ENCODE measurements around the gene KLK11.

KLK11 gene

GRCh38 chr19:51026554-51026831 is at the start of gene KLK11:
Gene KLK11 (minus strand): TSS chr19:51026616. CDS start chr19:51025631, 985 bp downstream.
- H3K4me3 Mint-ChIP-seq, result no peak within 1 kb of the TSS
- no peak within 1 kb of the TSS for H3K27ac Mint-ChIP-seq
- H3K4me1 Mint-ChIP-seq (ENCODE audit: low read depth), result no peaks in the 10 kb centered on the region
- H3K36me3 Mint-ChIP-seq (ENCODE audit: low read depth), result no peaks in the 10 kb centered on the region
- H3K9me3 Mint-ChIP-seq, result no peaks in the 10 kb centered on the region
- peaks cover 10% of the 10 kb centered on the region for H3K27me3 Mint-ChIP-seq (ENCODE audit: low read depth)

GRCh38 chr19:51075998-51076397 is 49.6 kb upstream of the KLK11 start:
- no peak overlapping the region for H3K27ac Mint-ChIP-seq
- H3K4me1 Mint-ChIP-seq (ENCODE audit: low read depth), result no peaks in the 10 kb centered on the region
- peaks cover 17% of the 10 kb centered on the region for H3K27me3 Mint-ChIP-seq (ENCODE audit: low read depth)
- H3K36me3 Mint-ChIP-seq (ENCODE audit: low read depth), result no peaks in the 10 kb centered on the region
- H3K4me3 Mint-ChIP-seq, result no peak overlapping the region
- H3K9me3 Mint-ChIP-seq, result no peaks in the 10 kb centered on the region

- no peaks in the 10 kb centered on the region for H3K4me1 Mint-ChIP-seq (ENCODE audit: low read depth)
- H3K4me3 Mint-ChIP-seq, result no peak overlapping the region
- no peaks in the 10 kb centered on the region for H3K36me3 Mint-ChIP-seq (ENCODE audit: low read depth)
- no peak overlapping the region for H3K27ac Mint-ChIP-seq
- H3K9me3 Mint-ChIP-seq, result no peaks in the 10 kb centered on the region
- H3K27me3 Mint-ChIP-seq (ENCODE audit: low read depth), result peaks cover 30% of the 10 kb centered on the region
Measured at GRCh38 chr19:51071095-51071405, 44.6 kb upstream of the KLK11 start.

- Mint-ChIP-seq H3K27ac (no peak overlapping the region), H3K4me3 (no peak overlapping the region)
Measured at GRCh38 chr19:51070334-51071094, 44.1 kb upstream of the KLK11 start.

GRCh38 chr19:51066393-51067186 is 40.2 kb upstream of the KLK11 start:
- no peak overlapping the region for H3K27ac Mint-ChIP-seq
- H3K9me3 Mint-ChIP-seq, result no peaks in the 10 kb centered on the region
- H3K27me3 Mint-ChIP-seq (ENCODE audit: low read depth), result peaks cover 24% of the 10 kb centered on the region
- no peak overlapping the region for H3K4me3 Mint-ChIP-seq
- no peaks in the 10 kb centered on the region for H3K36me3 Mint-ChIP-seq (ENCODE audit: low read depth)
- no peaks in the 10 kb centered on the region for H3K4me1 Mint-ChIP-seq (ENCODE audit: low read depth)

More at GRCh38 chr19:51070334-51071094, 44.1 kb upstream of the KLK11 start:
- no peaks in the 10 kb centered on the region for H3K36me3 Mint-ChIP-seq (ENCODE audit: low read depth)
- no peaks in the 10 kb centered on the region for H3K4me1 Mint-ChIP-seq (ENCODE audit: low read depth)
- H3K9me3 Mint-ChIP-seq, result no peaks in the 10 kb centered on the region
- peaks cover 33% of the 10 kb centered on the region for H3K27me3 Mint-ChIP-seq (ENCODE audit: low read depth)

GRCh38 chr19:51065221-51065960 is 39.0 kb upstream of the KLK11 start:
- Mint-ChIP-seq H3K27me3 (ENCODE audit: low read depth) (peaks cover 33% of the 10 kb centered on the region), H3K4me3 (peak overlapping the region; percentile 27)

GRCh38 chr19:51064534-51065220 is 38.3 kb upstream of the KLK11 start, which contains the start of gene KLK13:
Gene KLK13 (minus strand): TSS chr19:51065092. CDS start chr19:51065067, 25 bp downstream.
- H3K27me3 Mint-ChIP-seq (ENCODE audit: low read depth), result peaks cover 33% of the 10 kb centered on the region
- H3K27ac Mint-ChIP-seq, result no peak within 1 kb of the TSS
- H3K9me3 Mint-ChIP-seq, result no peaks in the 10 kb centered on the region
- no peaks in the 10 kb centered on the region for H3K4me1 Mint-ChIP-seq (ENCODE audit: low read depth)
- no peaks in the 10 kb centered on the region for H3K36me3 Mint-ChIP-seq (ENCODE audit: low read depth)
- H3K4me3 Mint-ChIP-seq, result peak within 1 kb of the TSS; percentile 27

More at GRCh38 chr19:51065221-51065960, 39.0 kb upstream of the KLK11 start:
- no peaks in the 10 kb centered on the region for H3K36me3 Mint-ChIP-seq (ENCODE audit: low read depth)
- H3K4me1 Mint-ChIP-seq (ENCODE audit: low read depth), result no peaks in the 10 kb centered on the region
- H3K27ac Mint-ChIP-seq, result no peak overlapping the region
- no peaks in the 10 kb centered on the region for H3K9me3 Mint-ChIP-seq

- Mint-ChIP-seq H3K36me3 (ENCODE audit: low read depth) (no peaks in the 10 kb centered on the region), H3K9me3 (no peaks in the 10 kb centered on the region), H3K4me1 (ENCODE audit: low read depth) (no peaks in the 10 kb centered on the region), H3K4me3 (no peak overlapping the region), H3K27me3 (ENCODE audit: low read depth) (peaks cover 33% of the 10 kb centered on the region), H3K27ac (no peak overlapping the region)
Measured at GRCh38 chr19:51063664-51064063, 37.2 kb upstream of the KLK11 start.

- H3K9me3 Mint-ChIP-seq, result no peaks in the 10 kb centered on the region
- no peak overlapping the region for H3K27ac Mint-ChIP-seq
- H3K4me1 Mint-ChIP-seq (ENCODE audit: low read depth), result no peaks in the 10 kb centered on the region
- H3K4me3 Mint-ChIP-seq, result no peak overlapping the region
- peaks cover 23% of the 10 kb centered on the region for H3K27me3 Mint-ChIP-seq (ENCODE audit: low read depth)
- no peaks in the 10 kb centered on the region for H3K36me3 Mint-ChIP-seq (ENCODE audit: low read depth)
Measured at GRCh38 chr19:51060973-51061372, 34.6 kb upstream of the KLK11 start.

GRCh38 chr19:51060336-51060735 is 33.9 kb upstream of the KLK11 start:
- H3K9me3 Mint-ChIP-seq, result no peaks in the 10 kb centered on the region
- H3K4me3 Mint-ChIP-seq, result no peak overlapping the region
- H3K27ac Mint-ChIP-seq, result no peak overlapping the region
- peaks cover 23% of the 10 kb centered on the region for H3K27me3 Mint-ChIP-seq (ENCODE audit: low read depth)
- H3K36me3 Mint-ChIP-seq (ENCODE audit: low read depth), result no peaks in the 10 kb centered on the region
- no peaks in the 10 kb centered on the region for H3K4me1 Mint-ChIP-seq (ENCODE audit: low read depth)

GRCh38 chr19:51059715-51060114 is 33.3 kb upstream of the KLK11 start:
- H3K27ac Mint-ChIP-seq, result no peak overlapping the region
- H3K4me3 Mint-ChIP-seq, result no peak overlapping the region
- H3K4me1 Mint-ChIP-seq (ENCODE audit: low read depth), result no peaks in the 10 kb centered on the region
- peaks cover 26% of the 10 kb centered on the region for H3K27me3 Mint-ChIP-seq (ENCODE audit: low read depth)
- no peaks in the 10 kb centered on the region for H3K9me3 Mint-ChIP-seq
- no peaks in the 10 kb centered on the region for H3K36me3 Mint-ChIP-seq (ENCODE audit: low read depth)

- Mint-ChIP-seq H3K36me3 (ENCODE audit: low read depth) (no peaks in the 10 kb centered on the region), H3K27ac (no peak overlapping the region), H3K9me3 (no peaks in the 10 kb centered on the region), H3K4me3 (no peak overlapping the region), H3K4me1 (ENCODE audit: low read depth) (no peaks in the 10 kb centered on the region), H3K27me3 (ENCODE audit: low read depth) (peaks cover 28% of the 10 kb centered on the region)
Measured at GRCh38 chr19:51055866-51056265, 29.4 kb upstream of the KLK11 start.

GRCh38 chr19:51047031-51047335 is 20.6 kb upstream of the KLK11 start:
- H3K27ac Mint-ChIP-seq, result no peak overlapping the region
- H3K4me1 Mint-ChIP-seq (ENCODE audit: low read depth), result no peaks in the 10 kb centered on the region
- no peak overlapping the region for H3K4me3 Mint-ChIP-seq
- H3K36me3 Mint-ChIP-seq (ENCODE audit: low read depth), result no peaks in the 10 kb centered on the region
- peaks cover 3% of the 10 kb centered on the region for H3K27me3 Mint-ChIP-seq (ENCODE audit: low read depth)
- no peaks in the 10 kb centered on the region for H3K9me3 Mint-ChIP-seq

GRCh38 chr19:51044327-51044726 is 17.9 kb upstream of the KLK11 start:
- Mint-ChIP-seq H3K27ac (no peak overlapping the region), H3K4me3 (no peak overlapping the region), H3K9me3 (no peaks in the 10 kb centered on the region), H3K4me1 (ENCODE audit: low read depth) (no peaks in the 10 kb centered on the region), H3K27me3 (ENCODE audit: low read depth) (peaks cover 3% of the 10 kb centered on the region), H3K36me3 (ENCODE audit: low read depth) (no peaks in the 10 kb centered on the region)

Data from T-helper 1 cell treated with Interleukin-12 subunit alpha and Interleukin-12 subunit beta and Interleukin-4 antibody, amounts not matched to agents 30 μg/mL and 1 μg/mL, for 36 hours (primary cell).